Left renal cortex interstitium (tissue), 4 donors: ENCODE results near the gene SARDH. TPM values are rescaled to one million over a fixed set of nuclear protein-coding genes. Genes with fewer than 3 reads are reported as not detected.

ENCODE experiments used
- DNase-seq, 4 donors: peaks; one replicate each; pipeline ENCODE4 v3.0.0-alpha.2; 2013; ENCODE audit warnings: low read depth in 4 of 4, low spot score in 2 of 4, missing footprints in 1 of 4
- polyA plus RNA-seq, 4 donors: library from polyadenylated mRNA; unstranded; fragments of 120-200 nt; gene quantifications; one replicate each; pipeline ENCODE4 v1.2.1, GENCODE V29; 2013; ENCODE audit not compliant: insufficient read length in 4 of 4

Gene SARDH
- polyA plus RNA-seq, 4 donors, result 10.4 to 15.3 (median 10.9) TPM

DNA sequence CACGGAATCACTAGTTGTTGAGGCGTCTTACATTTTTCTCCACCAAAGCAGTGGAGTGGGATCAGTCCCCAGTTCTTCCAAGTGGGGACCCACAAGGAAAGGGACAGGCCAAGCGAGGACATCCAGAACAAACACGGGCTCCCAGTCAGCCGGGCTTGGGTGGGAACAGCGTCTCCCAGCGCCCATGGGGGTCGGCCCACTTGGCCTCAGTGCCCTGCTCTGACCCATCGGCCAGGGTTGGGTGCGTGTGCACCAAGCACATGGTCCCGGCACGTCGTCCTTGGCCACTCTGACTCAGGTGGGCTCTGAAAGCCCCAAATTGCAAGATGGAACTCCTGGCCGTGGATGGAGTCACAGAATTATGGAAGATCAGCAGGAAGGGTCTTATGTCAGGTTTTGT is 64.1 kb downstream of the SARDH start:
- no peak for DNase-seq

DNA sequence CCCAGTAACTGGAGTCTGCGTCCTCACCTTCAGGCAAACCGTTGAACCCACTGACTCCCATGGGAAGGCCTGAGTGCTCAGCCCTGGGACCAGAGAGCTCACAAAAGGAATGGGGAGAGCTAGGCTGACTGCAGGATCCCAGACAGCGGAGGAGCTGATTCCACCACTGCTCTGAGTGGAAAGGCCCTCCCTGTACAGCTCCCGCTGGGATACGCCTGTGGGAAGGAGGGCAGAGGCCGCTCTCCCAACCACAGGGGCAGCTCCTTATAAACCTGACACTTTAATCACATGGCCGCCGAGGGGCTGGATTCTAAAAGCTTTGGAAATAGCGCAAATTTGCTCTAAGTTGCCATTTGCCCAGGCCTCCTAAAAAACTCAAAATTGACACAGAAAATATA is 64.9 kb downstream of the SARDH start:
- no peak for DNase-seq

DNA sequence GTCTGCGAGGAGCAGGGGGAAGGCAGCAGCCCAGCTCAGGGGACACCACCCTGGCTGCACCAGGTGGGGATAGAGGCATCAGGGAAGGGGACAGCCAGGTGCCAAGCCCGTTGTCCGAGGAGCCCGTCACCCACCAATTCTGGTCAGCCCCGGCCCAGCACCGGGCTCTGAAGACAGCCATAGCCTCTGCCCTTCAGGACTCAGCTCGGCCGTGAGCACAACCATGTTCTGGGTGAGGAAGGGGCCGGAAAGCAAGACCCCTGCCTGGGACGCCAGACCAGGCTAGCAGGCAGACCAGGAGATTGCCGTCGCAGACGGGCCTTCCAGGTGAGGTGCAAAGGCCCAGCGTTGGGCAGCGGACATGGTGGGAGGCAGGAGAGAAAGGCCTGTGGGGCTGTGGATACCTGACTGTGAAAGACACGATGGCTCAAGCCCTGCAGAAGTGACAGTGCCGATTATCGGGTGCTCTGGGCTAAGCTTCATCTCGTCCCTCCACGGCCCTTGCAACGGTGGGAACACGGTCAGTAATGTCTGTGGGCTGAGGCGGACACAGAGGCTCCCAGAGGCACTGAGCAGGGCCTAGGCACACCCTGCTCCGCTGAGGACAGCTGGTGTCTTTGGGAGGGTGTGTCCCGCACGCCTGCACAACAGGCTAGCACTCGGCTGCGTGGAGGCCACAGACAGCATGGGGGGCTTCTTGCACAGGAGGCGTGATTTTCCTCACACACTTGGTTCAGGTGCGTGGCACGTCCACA is 65.5 kb downstream of the SARDH start:
- DNase-seq, result no peak

- no peak for DNase-seq
These were observed 66.8 kb downstream of the SARDH start for GRCh38 chr9:133671371-133671770.

GRCh38 chr9:133670466-133670865 is 67.7 kb downstream of the SARDH start:
- DNase-seq, result no peak

- no peak for DNase-seq
These were observed 68.9 kb downstream of the SARDH start for GRCh38 chr9:133669182-133669801.

DNA sequence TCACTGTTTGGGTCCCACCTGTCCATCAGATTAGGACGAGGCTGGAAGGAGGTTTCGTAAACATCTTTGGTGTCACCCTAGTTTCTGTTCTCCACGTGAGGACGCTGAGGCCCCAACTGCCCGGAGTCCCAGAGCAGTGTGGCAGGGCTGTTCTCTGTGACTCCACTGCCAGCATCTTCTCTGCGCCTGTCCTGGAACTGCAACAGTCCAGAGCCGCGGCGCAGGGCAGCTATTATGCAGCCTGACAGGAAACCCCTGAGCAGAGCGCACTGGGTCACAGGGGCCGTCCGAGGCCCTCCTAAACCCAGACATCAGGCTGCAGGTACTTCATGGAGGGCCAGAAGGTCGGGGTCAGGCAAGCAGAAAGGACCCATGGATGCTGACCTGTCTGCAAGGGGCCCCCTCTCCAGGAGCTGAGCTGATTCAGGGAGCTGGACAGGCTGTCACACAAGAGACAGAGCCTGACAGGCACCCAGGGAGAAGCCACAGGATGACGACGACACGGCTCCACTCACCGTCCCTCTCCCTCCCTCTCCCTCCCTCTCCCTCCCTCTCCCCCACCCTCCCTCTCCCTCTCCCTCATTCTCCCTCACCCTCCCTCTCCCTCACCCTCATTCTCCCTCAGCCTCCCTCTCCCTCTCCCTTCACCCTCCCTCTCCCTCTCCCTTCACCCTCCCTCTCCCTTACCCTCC is 70.2 kb downstream of the SARDH start:
- DNase-seq, result no peak

DNA sequence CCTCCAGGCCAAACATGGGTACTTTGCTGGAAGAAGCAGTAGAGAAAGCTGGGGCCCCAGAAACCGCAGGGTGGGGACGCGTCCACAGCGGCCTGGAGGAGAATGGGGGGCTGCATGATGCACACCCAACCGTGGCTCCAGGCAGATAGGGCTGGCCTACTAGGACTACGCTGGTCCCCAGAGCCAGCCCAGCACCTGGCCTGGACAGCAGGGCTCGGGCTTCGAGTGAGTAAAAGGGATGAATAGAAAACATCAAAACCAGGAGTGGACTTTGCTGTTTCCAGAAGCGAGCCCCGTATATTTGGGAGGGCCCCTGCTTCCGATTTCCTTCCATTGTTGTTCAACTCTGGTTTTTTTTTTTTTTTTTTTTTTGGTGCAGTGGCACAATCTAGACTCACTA is 71.3 kb downstream of the SARDH start:
- no peak for DNase-seq

GRCh38 chr9:133666387-133666786 is 71.8 kb downstream of the SARDH start:
- no peak for DNase-seq

GRCh38 chr9:133665535-133665934 is 72.6 kb downstream of the SARDH start:
- no peak for DNase-seq

GRCh38 chr9:133665096-133665495 is 73.1 kb downstream of the SARDH start:
- no peak for DNase-seq

DNA sequence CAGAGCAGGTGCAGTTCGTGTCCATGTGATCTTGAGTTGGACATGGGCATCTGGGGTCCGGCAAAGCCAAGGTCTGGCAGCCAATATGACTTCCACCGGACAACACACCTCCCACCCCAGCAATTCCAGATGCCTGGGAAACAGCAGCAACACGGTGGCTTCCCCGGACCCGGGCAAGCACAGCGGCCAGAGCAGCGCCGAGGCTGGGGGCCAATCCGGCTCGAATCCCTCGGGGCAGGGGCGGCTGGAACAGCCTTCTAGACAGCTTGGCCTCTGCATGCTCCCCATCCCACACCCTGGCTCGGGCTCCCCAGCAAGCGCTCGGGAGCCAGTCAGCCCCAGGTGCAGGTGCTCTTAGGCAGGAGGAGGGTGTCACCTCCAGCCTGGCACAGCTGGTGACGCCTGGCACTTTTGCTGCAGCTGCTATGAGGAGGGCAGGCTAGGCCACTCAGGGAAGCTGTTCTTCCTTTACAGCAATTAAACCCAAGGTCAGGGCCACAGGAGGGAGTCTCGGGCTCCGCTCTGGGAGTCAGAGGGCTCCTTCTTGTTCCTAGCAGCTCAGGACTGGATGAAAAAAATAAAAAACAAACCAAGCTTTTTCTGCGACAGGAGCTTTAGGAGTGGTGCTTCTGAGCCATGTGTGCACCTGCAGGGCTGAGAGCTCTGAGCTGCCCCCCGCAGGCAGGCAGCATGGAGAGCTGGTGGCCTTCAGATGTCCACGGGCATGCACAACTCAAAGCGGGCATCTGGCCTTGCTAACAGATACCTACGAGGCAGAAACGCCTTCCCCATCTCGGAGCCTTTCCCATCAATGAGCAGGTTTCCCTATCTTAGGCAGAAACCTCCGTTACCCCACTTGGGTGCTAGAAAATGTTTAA is 73.7 kb downstream of the SARDH start:
- DNase-seq, result no peak

DNA sequence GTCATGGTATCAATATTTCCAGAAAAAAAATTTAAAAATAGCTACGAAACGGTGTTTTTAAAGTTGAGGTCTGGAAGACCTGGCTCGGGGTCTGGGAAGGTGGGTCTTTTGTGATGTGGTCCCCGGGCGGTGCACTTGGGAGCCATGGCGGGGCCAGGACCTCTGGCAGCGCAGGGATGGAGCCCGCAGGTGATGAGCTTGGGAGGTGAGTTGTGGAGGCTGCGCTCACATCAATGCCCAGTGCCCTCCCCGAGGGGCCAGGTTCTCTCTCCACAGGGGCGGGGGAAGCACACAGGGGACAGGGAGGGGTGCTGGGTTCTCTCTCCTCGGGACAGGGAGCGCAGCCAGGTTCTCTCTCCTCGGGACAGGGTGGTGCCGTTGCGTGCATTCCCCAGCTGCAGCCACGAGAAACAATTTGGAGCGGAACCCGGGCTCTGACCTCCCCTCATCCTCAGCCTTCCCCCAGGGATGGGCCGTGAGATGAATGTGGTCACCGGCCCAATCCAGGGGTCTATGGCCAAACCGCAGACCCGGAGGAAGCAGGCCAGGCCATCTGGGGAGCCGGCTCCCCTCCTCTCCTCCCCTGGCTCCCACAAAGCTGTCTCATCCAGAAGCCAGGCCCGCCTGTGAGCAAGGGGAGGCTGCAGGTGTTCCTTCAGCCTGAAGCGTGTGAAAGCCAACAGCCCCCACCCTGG is 76.2 kb downstream of the SARDH start:
- DNase-seq, result no peak

- DNase-seq, result no peak
These were observed 78.6 kb downstream of the SARDH start for GRCh38 chr9:133659516-133659915.

DNA sequence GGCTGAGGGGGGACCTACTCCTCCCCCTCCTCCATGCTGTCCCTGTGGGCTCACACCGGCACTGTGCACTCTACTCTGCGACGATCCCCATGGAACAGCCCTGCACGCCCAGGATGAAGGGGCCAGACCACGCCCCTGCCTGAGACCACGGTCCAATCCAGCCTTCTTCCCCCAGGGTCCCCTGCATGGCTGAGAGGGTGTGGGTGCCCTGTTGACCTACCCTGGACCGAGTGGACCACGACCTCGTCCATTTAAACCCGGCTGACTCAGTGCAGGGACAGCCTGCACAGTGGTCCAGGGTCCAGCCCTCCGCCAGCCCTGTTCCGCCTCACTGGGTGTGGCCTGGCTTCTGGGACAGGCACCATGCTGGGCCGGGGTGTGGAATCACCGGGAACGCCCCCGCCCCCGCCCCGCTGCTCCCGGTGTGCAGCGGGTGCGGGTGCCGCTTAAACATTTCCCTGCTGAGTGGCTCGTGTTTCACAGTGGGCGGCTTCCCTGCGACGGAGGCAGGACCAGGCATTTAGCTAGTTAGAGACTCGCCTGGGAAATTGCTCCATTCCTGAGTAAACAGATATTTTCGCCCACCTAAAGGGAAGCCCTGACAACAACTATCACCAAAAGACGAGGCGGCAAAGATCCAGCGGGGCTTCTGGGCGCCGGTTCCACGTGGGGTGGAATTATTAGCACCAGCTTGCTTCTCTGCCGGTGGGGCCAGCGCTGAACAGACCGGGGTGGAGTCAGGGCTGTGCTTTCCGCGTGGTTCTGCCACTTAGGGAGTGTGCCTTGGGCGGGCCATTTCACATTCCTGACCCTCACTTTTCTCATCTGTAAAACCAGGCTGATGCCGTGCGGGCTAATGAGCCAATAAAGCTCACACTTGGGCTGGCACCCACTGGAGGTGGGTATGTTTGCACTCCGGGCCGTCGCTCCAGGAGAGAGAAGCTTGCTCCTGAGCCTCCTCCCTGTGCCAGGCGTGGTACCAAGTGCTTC is 79.4 kb downstream of the SARDH start:
- DNase-seq, result no peak

GRCh38 chr9:133657120-133657661 is 81.0 kb downstream of the SARDH start:
- DNase-seq, result no peak

- no peak for DNase-seq
These were observed 81.7 kb downstream of the SARDH start for GRCh38 chr9:133656211-133657119.

GRCh38 chr9:133655701-133656100 is 82.5 kb downstream of the SARDH start:
- no peak for DNase-seq
